HepG2 (cell line): Measurements from ENCODE around the gene UBTF. TPM values are rescaled to one million over a fixed set of nuclear protein-coding genes. Genes with fewer than 3 reads are reported as not detected.

ENCODE experiments used
- FOSL1 ChIP-seq: sonication (generic); formaldehyde crosslinking; IDR thresholded peaks from 2 replicates; pipeline ENCODE4 v1.9.0; 2021; ENCODE audit warnings: missing genetic modification reagents, borderline replicate concordance
- HNF4G ChIP-seq, 2 experiments: sonication (generic) in 1 of 2; formaldehyde crosslinking in 1 of 2; IDR thresholded peaks; 2 replicates each; pipeline versions ENCODE4 v1.4.0 to v1.6.1; 2011 to 2020; ENCODE audit warnings: borderline replicate concordance in 2 of 2, low read depth in 2 of 2, mild to moderate bottlenecking in 2 of 2, low read length in 1 of 2, missing genetic modification reagents in 1 of 2, moderate library complexity in 1 of 2
- HNRNPUL1 ChIP-seq: fragments of 200-400 bp; formaldehyde crosslinking; IDR thresholded peaks from 2 replicates; pipeline ENCODE4 v1.6.1; 2017; ENCODE audit warnings: low read depth, mild to moderate bottlenecking, low read length, moderate library complexity
- IRF2 ChIP-seq: IDR thresholded peaks from 2 replicates; pipeline ENCODE4 v1.6.1; 2018; ENCODE audit warnings: missing genetic modification reagents, missing compliant biosample characterization
- KLF16 ChIP-seq, 2 experiments: sonication (generic) in 1 of 2; formaldehyde crosslinking in 1 of 2; IDR thresholded peaks; 2 replicates each; pipeline versions ENCODE4 v1.6.1 to v1.8.0; 2016 to 2023; ENCODE audit warnings: missing genetic modification reagents in 2 of 2, missing compliant biosample characterization in 1 of 2
- MTA3 ChIP-seq: sonication (generic); formaldehyde crosslinking; IDR thresholded peaks from 2 replicates; pipeline ENCODE4 v1.4.0; 2020; ENCODE audit warnings: missing genetic modification reagents
- NR3C1 ChIP-seq: sonication (generic); formaldehyde crosslinking; IDR thresholded peaks from 2 replicates; pipeline ENCODE4 v1.4.0; 2020; ENCODE audit warnings: missing genetic modification reagents
- SNAPC2 ChIP-seq: sonication (generic); formaldehyde crosslinking; IDR thresholded peaks from 2 replicates; pipeline ENCODE4 v1.8.1; 2022; ENCODE audit warnings: mild to moderate bottlenecking, missing genetic modification reagents
- SRF ChIP-seq: IDR thresholded peaks from 2 replicates; pipeline ENCODE4 v1.6.1; 2011; ENCODE audit warnings: mild to moderate bottlenecking, low read depth, low read length, moderate library complexity
- ZNF557 ChIP-seq: sonication (generic); formaldehyde crosslinking; IDR thresholded peaks from 2 replicates; pipeline ENCODE4 v1.4.0; 2020; ENCODE audit warnings: missing genetic modification reagents
- ZNF670 ChIP-seq: sonication (generic); formaldehyde crosslinking; IDR thresholded peaks from 2 replicates; pipeline ENCODE4 v1.8.0; 2022; ENCODE audit warnings: mild to moderate bottlenecking, missing genetic modification reagents, borderline replicate concordance
- polyA plus RNA-seq, 8 experiments: library from polyadenylated mRNA; depleted of rRNA in 3 of 8; stranded (reverse) in 7 of 8; unstranded in 1 of 8; fragments of >200 nt; fragmentation: Illumina TruSeq in 4 of 8; extraction: Trizol in 4 of 8; gene quantifications; 2 replicates each; pipeline versions ENCODE4 v1.2.1 to v1.2.3, GENCODE V29; 2011 to 2016; ENCODE audit warnings: low read depth in 4 of 8, missing spikeins in 1 of 8, mixed read lengths in 1 of 8; ENCODE audit not compliant: insufficient read depth in 1 of 8
- total RNA-seq, 5 experiments: library from RNA; depleted of rRNA; stranded (reverse); fragments of >200 nt; fragmentation: Illumina TruSeq; extraction: Trizol; gene quantifications; 2 replicates each; pipeline ENCODE4 v1.2.3, GENCODE V29; 2016; ENCODE audit warnings: low read depth in 1 of 5
- TF ChIP-seq, protein P1 (sequence below): sonication (generic); formaldehyde crosslinking; IDR thresholded peaks from 2 replicates; pipeline ENCODE4 v1.5.0; 2020; ENCODE audit warnings: mild to moderate bottlenecking, missing genetic modification reagents, borderline replicate concordance
- TF ChIP-seq, protein P2 (sequence below), 2 experiments: sonication (generic) in 1 of 2; formaldehyde crosslinking in 1 of 2; IDR thresholded peaks; 2 replicates each; pipeline versions ENCODE4 v1.6.1 to v1.9.0; 2014 to 2022; ENCODE audit warnings: antibody characterized with exemption in 1 of 2, borderline replicate concordance in 1 of 2, inconsistent platforms in 1 of 2, low read depth in 1 of 2, missing genetic modification reagents in 1 of 2
- TF ChIP-seq, protein P3 (sequence below): sonication (generic); formaldehyde crosslinking; IDR thresholded peaks from 2 replicates; pipeline ENCODE4 v1.4.0; 2020; ENCODE audit warnings: missing genetic modification reagents, borderline replicate concordance

Gene UBTF
- total and polyA plus RNA-seq, 2 of the 13 experiments (the other 11 are each of a cell fraction or from before 2014, with no cell fraction given) = 15.2 to 60.9 TPM

DNA sequence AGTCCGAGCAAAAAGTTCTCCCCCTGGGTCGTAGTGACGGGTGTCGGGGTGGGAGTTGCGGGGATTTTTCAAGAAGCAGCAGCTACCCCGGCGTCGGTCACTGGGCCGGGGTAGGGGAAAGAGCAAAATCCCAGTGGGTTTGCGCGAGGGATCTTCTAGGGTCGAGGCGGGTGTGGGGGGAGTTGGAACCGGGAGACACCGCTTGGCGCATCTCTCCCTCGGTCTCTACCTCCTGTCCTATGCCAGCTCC, 2.3 kb upstream of the UBTF start (continued):
- TF ChIP-seq, protein P1, sequence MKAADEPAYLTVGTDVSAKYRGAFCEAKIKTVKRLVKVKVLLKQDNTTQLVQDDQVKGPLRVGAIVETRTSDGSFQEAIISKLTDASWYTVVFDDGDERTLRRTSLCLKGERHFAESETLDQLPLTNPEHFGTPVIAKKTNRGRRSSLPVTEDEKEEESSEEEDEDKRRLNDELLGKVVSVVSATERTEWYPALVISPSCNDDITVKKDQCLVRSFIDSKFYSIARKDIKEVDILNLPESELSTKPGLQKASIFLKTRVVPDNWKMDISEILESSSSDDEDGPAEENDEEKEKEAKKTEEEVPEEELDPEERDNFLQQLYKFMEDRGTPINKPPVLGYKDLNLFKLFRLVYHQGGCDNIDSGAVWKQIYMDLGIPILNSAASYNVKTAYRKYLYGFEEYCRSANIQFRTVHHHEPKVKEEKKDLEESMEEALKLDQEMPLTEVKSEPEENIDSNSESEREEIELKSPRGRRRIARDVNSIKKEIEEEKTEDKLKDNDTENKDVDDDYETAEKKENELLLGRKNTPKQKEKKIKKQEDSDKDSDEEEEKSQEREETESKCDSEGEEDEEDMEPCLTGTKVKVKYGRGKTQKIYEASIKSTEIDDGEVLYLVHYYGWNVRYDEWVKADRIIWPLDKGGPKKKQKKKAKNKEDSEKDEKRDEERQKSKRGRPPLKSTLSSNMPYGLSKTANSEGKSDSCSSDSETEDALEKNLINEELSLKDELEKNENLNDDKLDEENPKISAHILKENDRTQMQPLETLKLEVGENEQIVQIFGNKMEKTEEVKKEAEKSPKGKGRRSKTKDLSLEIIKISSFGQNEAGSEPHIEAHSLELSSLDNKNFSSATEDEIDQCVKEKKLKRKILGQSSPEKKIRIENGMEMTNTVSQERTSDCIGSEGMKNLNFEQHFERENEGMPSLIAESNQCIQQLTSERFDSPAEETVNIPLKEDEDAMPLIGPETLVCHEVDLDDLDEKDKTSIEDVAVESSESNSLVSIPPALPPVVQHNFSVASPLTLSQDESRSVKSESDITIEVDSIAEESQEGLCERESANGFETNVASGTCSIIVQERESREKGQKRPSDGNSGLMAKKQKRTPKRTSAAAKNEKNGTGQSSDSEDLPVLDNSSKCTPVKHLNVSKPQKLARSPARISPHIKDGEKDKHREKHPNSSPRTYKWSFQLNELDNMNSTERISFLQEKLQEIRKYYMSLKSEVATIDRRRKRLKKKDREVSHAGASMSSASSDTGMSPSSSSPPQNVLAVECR = 0 out of 2 replicates have a peak, but pooled peaks have one; percentile 31
- TF ChIP-seq, protein P2, sequence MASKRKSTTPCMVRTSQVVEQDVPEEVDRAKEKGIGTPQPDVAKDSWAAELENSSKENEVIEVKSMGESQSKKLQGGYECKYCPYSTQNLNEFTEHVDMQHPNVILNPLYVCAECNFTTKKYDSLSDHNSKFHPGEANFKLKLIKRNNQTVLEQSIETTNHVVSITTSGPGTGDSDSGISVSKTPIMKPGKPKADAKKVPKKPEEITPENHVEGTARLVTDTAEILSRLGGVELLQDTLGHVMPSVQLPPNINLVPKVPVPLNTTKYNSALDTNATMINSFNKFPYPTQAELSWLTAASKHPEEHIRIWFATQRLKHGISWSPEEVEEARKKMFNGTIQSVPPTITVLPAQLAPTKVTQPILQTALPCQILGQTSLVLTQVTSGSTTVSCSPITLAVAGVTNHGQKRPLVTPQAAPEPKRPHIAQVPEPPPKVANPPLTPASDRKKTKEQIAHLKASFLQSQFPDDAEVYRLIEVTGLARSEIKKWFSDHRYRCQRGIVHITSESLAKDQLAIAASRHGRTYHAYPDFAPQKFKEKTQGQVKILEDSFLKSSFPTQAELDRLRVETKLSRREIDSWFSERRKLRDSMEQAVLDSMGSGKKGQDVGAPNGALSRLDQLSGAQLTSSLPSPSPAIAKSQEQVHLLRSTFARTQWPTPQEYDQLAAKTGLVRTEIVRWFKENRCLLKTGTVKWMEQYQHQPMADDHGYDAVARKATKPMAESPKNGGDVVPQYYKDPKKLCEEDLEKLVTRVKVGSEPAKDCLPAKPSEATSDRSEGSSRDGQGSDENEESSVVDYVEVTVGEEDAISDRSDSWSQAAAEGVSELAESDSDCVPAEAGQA (IDR thresholded peaks at IDR 0.05; ENCODE audit: low read depth) = no peak
- TF ChIP-seq, protein P2 (CRISPR knock-in tag; IDR thresholded peaks at IDR 0.05; ENCODE audit: borderline replicate concordance) = 0 out of 2 replicates have a peak, but pooled peaks have one; percentile 47
- TF ChIP-seq MTA3 (no peak), HNF4G (IDR thresholded peaks at IDR 0.05; ENCODE audit: borderline replicate concordance, low read depth, low read length) (no peak), HNF4G (CRISPR knock-in tag; IDR thresholded peaks at IDR 0.05; ENCODE audit: borderline replicate concordance, low read depth) (no peak), SNAPC2 (CRISPR knock-in tag) (no peak), HNRNPUL1 (no peak), KLF16 (CRISPR knock-in tag; IDR thresholded peaks at IDR 0.05) (no peak), NR3C1 (CRISPR knock-in tag) (no peak), SRF (no peak), ZNF557 (CRISPR knock-in tag) (no peak), ZNF670 (CRISPR knock-in tag) (no peak), IRF2 (no peak), FOSL1 (no peak)
- TF ChIP-seq, protein P3, sequence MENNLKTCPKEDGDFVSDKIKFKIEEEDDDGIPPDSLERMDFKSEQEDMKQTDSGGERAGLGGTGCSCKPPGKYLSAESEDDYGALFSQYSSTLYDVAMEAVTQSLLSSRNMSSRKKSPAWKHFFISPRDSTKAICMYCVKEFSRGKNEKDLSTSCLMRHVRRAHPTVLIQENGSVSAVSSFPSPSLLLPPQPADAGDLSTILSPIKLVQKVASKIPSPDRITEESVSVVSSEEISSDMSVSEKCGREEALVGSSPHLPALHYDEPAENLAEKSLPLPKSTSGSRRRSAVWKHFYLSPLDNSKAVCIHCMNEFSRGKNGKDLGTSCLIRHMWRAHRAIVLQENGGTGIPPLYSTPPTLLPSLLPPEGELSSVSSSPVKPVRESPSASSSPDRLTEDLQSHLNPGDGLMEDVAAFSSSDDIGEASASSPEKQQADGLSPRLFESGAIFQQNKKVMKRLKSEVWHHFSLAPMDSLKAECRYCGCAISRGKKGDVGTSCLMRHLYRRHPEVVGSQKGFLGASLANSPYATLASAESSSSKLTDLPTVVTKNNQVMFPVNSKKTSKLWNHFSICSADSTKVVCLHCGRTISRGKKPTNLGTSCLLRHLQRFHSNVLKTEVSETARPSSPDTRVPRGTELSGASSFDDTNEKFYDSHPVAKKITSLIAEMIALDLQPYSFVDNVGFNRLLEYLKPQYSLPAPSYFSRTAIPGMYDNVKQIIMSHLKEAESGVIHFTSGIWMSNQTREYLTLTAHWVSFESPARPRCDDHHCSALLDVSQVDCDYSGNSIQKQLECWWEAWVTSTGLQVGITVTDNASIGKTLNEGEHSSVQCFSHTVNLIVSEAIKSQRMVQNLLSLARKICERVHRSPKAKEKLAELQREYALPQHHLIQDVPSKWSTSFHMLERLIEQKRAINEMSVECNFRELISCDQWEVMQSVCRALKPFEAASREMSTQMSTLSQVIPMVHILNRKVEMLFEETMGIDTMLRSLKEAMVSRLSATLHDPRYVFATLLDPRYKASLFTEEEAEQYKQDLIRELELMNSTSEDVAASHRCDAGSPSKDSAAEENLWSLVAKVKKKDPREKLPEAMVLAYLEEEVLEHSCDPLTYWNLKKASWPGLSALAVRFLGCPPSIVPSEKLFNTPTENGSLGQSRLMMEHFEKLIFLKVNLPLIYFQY (CRISPR knock-in tag) = no peak
